ENCODE measurements around the gene SNX30.

SNX30 gene

GRCh38 chr9:112861155-112861554 lies 110.6 kb downstream of the SNX30 start:
- DNase-seq: no peak

- DNase-seq: no peak
Measured at GRCh38 chr9:112861638-112862555, 111.3 kb downstream of the SNX30 start.

GRCh38 chr9:112863214-112863613 lies 112.7 kb downstream of the SNX30 start:
- no peak for DNase-seq

DNA sequence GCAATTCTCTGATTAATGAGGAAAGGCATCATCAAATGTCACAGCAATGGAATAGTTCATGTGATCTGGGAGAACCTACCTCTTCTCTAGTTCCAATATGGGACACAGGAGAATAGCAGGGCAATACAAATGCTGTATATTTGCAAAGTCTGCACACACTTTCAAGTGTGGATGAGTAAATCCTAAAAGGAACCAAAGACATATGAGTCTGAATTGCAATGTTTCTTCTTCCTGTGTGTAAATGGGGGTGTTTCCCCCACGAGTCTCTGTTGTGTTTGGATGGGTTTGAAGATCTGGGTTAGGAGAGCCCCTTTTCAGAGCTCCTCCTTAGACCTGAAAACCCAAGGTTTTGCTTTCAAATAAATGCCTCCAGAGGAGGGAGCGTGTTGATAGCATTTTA lies 113.2 kb downstream of the SNX30 start:
- DNase-seq: no peak

- DNase-seq: no peak
Measured at GRCh38 chr9:112864403-112864802, 113.8 kb downstream of the SNX30 start.

GRCh38 chr9:112864982-112865381 lies 114.4 kb downstream of the SNX30 start:
- no peak for DNase-seq

DNA sequence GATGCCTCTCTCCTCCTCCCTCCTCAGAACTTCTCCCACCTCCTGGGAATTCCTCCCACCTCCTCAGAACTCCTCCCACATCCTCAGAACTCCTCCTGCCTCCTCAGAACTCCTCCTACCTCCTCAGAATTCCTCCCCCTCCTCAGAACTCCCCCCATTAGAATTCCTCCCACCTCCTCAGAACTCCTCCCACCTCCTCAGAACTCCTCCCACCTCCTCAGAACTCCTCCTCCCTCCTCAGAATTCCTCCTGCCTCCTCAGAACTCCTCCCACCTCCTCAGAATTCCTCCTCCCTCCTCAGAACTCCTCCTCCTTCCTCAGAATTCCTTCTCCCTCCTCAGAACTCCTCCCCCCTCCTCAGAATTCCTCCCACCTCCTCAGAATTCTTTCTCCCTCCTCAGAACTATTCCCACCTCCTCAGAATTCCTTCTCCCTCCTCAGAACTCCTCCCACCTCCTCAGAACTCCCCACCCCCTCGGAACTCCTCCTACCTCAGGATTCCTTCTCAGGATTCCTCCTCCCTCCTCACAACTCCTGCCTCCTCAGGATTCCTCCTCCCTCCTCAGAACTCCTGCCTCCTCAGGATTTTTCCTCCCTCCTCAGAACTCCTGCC lies 116.2 kb downstream of the SNX30 start:
- no peak for DNase-seq

DNA sequence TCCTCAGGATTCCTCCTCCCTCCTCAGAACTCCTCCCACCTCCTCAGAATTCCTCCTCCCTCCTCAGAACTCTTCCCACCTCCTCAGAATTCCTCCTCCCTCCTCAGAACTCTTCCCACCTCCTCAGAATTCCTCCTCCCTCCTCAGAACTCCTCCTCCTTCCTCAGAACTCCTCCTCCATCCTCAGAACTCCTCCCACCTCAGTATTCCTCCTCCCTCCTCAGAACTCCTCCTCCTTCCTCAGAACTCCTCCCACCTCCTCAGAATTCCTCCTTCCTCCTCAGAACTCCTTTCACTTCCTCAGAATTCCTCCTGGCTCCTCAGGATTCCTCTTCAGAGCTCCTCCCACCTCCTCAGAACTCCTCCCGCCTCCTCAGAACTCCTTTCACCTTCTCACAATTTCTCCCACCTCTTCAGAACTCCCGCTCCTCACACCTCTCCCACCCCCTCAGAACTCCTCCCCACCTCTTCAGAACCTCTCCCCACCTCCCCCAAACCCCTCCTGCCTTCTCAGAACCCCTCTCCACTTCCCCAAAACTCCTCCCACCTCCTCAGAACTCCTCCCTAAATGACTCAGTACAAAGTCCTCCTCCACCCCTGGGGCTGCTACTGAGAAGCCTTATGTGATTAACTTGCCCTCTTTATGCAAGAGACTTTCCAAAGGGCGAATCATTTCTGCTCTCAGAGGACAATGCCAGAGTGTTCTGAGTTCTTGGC lies 116.9 kb downstream of the SNX30 start:
- no peak for DNase-seq

DNA sequence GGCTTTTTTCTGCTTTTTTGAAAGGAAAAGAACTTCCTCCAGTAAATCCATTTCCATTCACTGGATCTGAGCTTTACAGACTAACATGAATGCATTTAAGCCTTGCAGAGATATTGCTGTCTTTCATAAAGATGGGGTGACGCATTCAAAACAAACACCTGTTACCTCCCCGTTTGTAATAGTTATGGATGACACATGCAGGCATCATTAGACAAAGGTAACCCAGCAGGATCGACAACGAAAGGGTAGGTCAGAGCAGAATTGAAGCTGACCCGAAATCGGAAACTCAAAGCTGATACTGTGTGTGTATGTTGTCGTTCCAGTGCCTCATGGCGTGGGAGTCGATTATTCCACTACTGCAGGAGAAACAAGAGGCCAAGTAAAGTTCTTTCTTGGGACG lies 117.9 kb downstream of the SNX30 start:
- DNase-seq: no peak

DNA sequence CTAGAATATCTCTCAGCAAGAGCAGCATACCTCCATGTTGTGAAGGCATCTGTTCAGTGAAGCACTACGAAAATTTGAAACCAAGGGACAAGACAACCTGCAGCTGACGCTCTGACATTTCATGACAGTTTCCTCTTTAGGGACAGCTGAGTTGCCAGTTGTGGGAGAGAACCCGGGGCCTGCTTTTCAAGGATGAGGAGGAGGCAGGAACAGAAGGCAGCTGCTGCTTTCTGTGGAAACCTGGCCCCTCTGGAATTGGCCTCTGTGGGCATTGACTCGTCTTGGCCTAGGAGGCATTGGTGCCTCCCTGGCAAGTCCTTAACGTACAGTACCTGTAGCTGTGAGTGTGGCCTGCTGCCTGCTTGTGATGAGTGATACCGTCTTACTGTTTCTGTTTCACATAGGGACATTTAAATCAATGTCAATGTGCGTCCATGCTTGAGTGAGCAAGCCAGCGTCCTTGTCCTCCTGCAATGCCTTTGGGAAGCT lies 118.5 kb downstream of the SNX30 start:
- DNase-seq: no peak

- DNase-seq: no peak
Measured at GRCh38 chr9:112869917-112870316, 119.4 kb downstream of the SNX30 start.

DNA sequence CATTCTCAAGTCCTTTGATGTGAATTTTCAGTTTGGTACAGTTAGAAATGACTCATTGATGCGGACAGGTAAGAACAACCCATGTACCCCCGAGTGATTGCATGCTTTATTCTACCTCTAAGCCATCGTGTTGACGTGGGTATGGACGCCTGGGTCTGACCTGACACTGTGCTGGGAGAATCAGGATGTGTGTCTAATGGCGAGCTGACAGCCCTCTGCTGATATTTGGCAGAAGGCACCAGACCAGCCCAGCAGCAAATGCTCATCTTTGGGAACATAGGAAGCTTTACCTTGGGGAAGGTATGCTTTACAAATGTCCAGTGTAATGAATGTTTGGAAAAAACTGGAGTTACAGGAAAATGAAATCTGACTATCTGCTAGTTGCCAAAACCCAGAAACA lies 120.0 kb downstream of the SNX30 start:
- no peak for DNase-seq

GRCh38 chr9:112872019-112872418 lies 121.5 kb downstream of the SNX30 start:
- DNase-seq: no peak

GRCh38 chr9:112873773-112874405 lies 123.3 kb downstream of the SNX30 start:
- DNase-seq: no peak

- no peak for DNase-seq
Measured at GRCh38 chr9:112878752-112879151, 128.2 kb downstream of the SNX30 start.

- no peak for DNase-seq
Measured at GRCh38 chr9:112880650-112881049, 130.1 kb downstream of the SNX30 start.

GRCh38 chr9:112881331-112881730 lies 130.8 kb downstream of the SNX30 start:
- no peak for DNase-seq

GRCh38 chr9:112884101-112884500 lies 133.5 kb downstream of the SNX30 start:
- DNase-seq: no peak

GRCh38 chr9:112884721-112885120 lies 134.2 kb downstream of the SNX30 start:
- DNase-seq: no peak

DNA sequence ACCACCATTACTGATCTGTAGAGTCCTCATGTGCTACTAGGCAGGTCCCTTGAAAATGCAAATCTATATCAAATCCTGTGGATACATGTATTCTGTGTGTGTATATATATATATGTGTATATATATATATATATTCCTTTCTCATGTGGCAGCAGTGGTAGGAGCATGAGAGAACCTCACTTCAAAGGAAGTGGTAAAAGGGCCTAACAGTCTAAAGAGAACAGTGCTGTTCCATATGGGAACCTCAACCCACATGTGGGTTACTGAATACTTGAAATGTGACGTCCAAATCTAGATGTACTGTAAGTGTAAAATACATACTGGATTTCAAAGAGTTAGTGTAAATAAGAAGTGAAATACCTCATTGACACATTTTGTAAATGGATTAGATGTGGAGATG lies 134.8 kb downstream of the SNX30 start:
- DNase-seq: no peak

DNA sequence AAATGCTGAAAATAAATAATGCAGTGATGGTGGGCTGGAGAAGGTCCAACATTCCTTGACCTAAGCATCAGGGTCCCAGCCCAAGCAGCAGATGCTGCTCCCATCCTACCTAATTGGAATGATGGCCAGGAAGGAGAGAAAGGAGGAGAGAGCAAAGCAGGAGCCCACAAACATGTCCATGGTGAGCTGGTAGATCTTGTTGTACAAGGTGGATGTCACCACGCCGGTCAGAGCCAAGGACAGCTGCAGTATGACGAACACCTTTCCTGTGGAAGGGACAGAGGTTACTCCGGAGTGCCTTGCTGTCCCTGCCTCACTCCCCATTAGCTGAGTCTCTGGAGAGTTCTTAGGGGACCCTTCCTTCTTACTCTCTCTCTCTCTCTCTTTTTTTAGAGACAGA lies 135.8 kb downstream of the SNX30 start:
- DNase-seq: no peak

DNA sequence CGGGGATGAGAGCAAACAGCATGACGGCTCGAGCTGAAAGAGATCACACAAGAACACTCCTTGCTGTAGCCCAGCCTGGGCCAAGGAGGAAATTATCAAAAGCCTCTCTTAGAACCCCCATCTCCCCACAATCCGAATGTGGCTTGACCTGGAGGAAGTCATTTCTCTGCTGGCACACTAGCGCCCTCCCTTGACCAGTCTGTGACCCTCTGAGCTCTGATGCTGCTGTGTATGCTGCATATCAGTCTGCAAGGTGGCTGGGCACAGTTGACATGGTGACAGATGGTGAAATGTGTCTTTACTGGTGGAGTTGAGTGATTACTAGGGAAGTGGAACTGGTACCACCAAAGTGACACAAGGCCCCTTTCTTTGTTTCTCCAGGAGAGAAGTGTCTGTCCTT lies 136.8 kb downstream of the SNX30 start:
- no peak for DNase-seq
